ENCODE measurements around the gene SMCHD1.

DNA sequence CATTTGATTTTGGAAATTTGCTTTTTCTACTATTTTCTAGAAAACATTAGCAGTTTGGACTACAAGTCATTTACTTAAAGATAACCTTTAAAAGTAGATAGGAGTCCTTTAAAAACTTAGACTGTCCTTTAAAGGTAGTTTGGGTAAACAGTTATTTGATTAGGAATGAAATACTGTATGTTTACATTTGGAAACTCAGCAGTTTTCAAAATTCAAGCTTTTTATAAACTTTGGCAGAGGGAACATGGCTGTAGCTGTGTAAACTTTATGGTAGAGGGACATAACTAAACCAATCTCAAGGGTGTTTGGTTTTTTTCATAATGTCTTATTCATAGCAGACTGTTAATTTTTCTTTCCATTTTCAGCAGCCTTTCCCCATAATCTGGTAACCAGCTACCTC, 90.7 kb downstream of the SMCHD1 start:
- TF ChIP-seq, protein P1, sequence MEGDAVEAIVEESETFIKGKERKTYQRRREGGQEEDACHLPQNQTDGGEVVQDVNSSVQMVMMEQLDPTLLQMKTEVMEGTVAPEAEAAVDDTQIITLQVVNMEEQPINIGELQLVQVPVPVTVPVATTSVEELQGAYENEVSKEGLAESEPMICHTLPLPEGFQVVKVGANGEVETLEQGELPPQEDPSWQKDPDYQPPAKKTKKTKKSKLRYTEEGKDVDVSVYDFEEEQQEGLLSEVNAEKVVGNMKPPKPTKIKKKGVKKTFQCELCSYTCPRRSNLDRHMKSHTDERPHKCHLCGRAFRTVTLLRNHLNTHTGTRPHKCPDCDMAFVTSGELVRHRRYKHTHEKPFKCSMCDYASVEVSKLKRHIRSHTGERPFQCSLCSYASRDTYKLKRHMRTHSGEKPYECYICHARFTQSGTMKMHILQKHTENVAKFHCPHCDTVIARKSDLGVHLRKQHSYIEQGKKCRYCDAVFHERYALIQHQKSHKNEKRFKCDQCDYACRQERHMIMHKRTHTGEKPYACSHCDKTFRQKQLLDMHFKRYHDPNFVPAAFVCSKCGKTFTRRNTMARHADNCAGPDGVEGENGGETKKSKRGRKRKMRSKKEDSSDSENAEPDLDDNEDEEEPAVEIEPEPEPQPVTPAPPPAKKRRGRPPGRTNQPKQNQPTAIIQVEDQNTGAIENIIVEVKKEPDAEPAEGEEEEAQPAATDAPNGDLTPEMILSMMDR (IDR thresholded peaks at IDR 0.05) = no peak
- TF ChIP-seq POLR2A (IDR thresholded peaks at IDR 0.05) = no peak

All from right lobe of liver (tissue), 4 donors.